ENCODE results near the gene UBE2F. TPM values are rescaled to one million over a fixed set of nuclear protein-coding genes. Genes with fewer than 3 reads are reported as not detected.

UBE2F gene
- total RNA-seq, 1 experiment from 2014 or later = 44.9 TPM

GRCh38 chr2:238042090-238042489, 75.3 kb downstream of the UBE2F start:
- Histone ChIP-seq H3K9me3 (ENCODE audit: control insufficient read depth, insufficient read depth, low read depth, low read length) (no peaks in the 10 kb centered on the region), H3K4me3 (ENCODE audit: low read depth in 2 of 2, low read length in 2 of 2) (no peak overlapping the region), H3K27ac (ENCODE audit: low read length) (no peak overlapping the region), H3K4me1 (ENCODE audit: control insufficient read depth, insufficient read depth, low read length) (no peaks in the 10 kb centered on the region), H3K36me3 (ENCODE audit: control insufficient read depth, insufficient read depth, low read length) (0 out of 2 replicates have a peak, but pooled peaks cover 3% of the 10 kb centered on the region), H3K27me3 (ENCODE audit: control insufficient read depth, insufficient read depth, low read length) (no peaks in the 10 kb centered on the region)
- intact Hi-C loops (cut with micrococcal nuclease; ENCODE audit: unreplicated experiment) = no loop called here
- ATAC-seq (no peak), DNase-seq (ENCODE audit: low read depth, low spot score) (no peak)
- BruUV-seq (replicated peaks) = no TSS peak
- no peak for TF ChIP-seq POLR2AphosphoS5 (IDR thresholded peaks at IDR 0.05; ENCODE audit: low read depth, low read length)
- TF ChIP-seq TCF7L2 (IDR thresholded peaks at IDR 0.05; ENCODE audit: low read depth, low read length) = no peak
- TF ChIP-seq SIN3A (IDR thresholded peaks at IDR 0.05; ENCODE audit: borderline replicate concordance, insufficient read depth, low read depth, low read length) = no peak
- TF ChIP-seq CTCF (IDR thresholded peaks at IDR 0.05) = no peak
- no peak for TF ChIP-seq REST (IDR thresholded peaks at IDR 0.05; ENCODE audit: insufficient read depth in 1 of 2, low read depth in 2 of 2, low read length in 1 of 2)
- in situ Hi-C loops (cut with HindIII; ENCODE audit: low pct_unique_long_range_greater_than_20kb, low sequenced_read_pairs) = no loop called here
- ChIA-PET POLR2A (no interaction called here), CTCF (no interaction called here)

- TF ChIP-seq POLR2AphosphoS5 (IDR thresholded peaks at IDR 0.05; ENCODE audit: low read depth, low read length) = no peak
- no peak for TF ChIP-seq REST (IDR thresholded peaks at IDR 0.05; ENCODE audit: insufficient read depth in 1 of 2, low read depth in 2 of 2, low read length in 1 of 2)
- TF ChIP-seq CTCF (IDR thresholded peaks at IDR 0.05) = no peak
- TF ChIP-seq SIN3A (IDR thresholded peaks at IDR 0.05; ENCODE audit: borderline replicate concordance, insufficient read depth, low read depth, low read length) = no peak
- TF ChIP-seq TCF7L2 (IDR thresholded peaks at IDR 0.05; ENCODE audit: low read depth, low read length) = no peak
- BruUV-seq (replicated peaks) = no TSS peak
- Histone ChIP-seq H3K36me3 (ENCODE audit: control insufficient read depth, insufficient read depth, low read length) (0 out of 2 replicates have a peak, but pooled peaks cover 3% of the 10 kb centered on the region), H3K4me3 (ENCODE audit: low read depth in 2 of 2, low read length in 2 of 2) (no peak overlapping the region), H3K27me3 (ENCODE audit: control insufficient read depth, insufficient read depth, low read length) (no peaks in the 10 kb centered on the region), H3K27ac (ENCODE audit: low read length) (no peak overlapping the region), H3K9me3 (ENCODE audit: control insufficient read depth, insufficient read depth, low read depth, low read length) (no peaks in the 10 kb centered on the region), H3K4me1 (ENCODE audit: control insufficient read depth, insufficient read depth, low read length) (no peaks in the 10 kb centered on the region)
- ATAC-seq (no peak), DNase-seq (ENCODE audit: low read depth, low spot score) (no peak)
- in situ Hi-C loops (cut with HindIII; ENCODE audit: low pct_unique_long_range_greater_than_20kb, low sequenced_read_pairs) = no loop called here
- intact Hi-C loops (cut with micrococcal nuclease; ENCODE audit: unreplicated experiment) = no loop called here
- CTCF ChIA-PET = no interaction called here
- POLR2A ChIA-PET = no interaction called here
Observed at GRCh38 chr2:238042849-238043584, 76.2 kb downstream of the UBE2F start.
